A673 (cell line): Measurements from ENCODE around the gene CLEC2D. TPM values are rescaled to one million over a fixed set of nuclear protein-coding genes. Genes with fewer than 3 reads are reported as not detected.

ENCODE experiments used
- BruUV-seq: library from RNA; stranded (reverse); fragments of 400-500 nt; replicated peaks from 2 replicates; lab custom pipeline; 2021; lab: Mats Ljungman, UMichigan
- CTCF ChIA-PET: fragments of 300-600 bp; sonication (Branson Sonifier 250); formaldehyde crosslinking; loops from one replicate; lab custom pipeline; 2022; ENCODE audit warnings: antibody characterized with exemption; lab: Charles Lee
- POLR2A ChIA-PET: fragments of 300-600 bp; sonication (Branson Sonifier 250); formaldehyde crosslinking; loops from one replicate; lab custom pipeline; 2022; ENCODE audit warnings: antibody characterized with exemption; ENCODE audit not compliant: low non-redundant PET; lab: Charles Lee
- DNase-seq: peaks from one replicate; pipeline ENCODE4 v3.0.0-alpha.2; 2015; ENCODE audit warnings: low spot score
- H3K27ac ChIP-seq: fragments of 200-600 bp; sonication (generic); 2 replicates; pipeline ENCODE4 v1.5.1; 2016; ENCODE audit warnings: mixed run types, low read depth, mild to moderate bottlenecking, mixed read lengths, antibody characterized with exemption, low read length; ENCODE audit not compliant: poor library complexity, severe bottlenecking
- H3K27me3 ChIP-seq: fragments of 200-600 bp; sonication (generic); replicated peaks from 2 replicates; pipeline ENCODE4 v1.6.1; 2017; ENCODE audit warnings: mixed run types, low read depth, mild to moderate bottlenecking, mixed read lengths, antibody characterized with exemption, low read length; ENCODE audit not compliant: insufficient read depth, poor library complexity
- H3K36me3 ChIP-seq: fragments of 200-600 bp; sonication (generic); 2 replicates; pipeline ENCODE4 v1.6.1; 2016; ENCODE audit warnings: mixed run types, mild to moderate bottlenecking, mixed read lengths, antibody characterized with exemption, low read length; ENCODE audit not compliant: insufficient read depth, poor library complexity, severe bottlenecking
- H3K4me1 ChIP-seq: fragments of 200-600 bp; sonication (generic); 2 replicates; pipeline ENCODE4 v1.6.1; 2017; ENCODE audit warnings: mixed run types, mild to moderate bottlenecking, mixed read lengths, antibody characterized with exemption, low read length; ENCODE audit not compliant: insufficient read depth, poor library complexity, severe bottlenecking
- H3K4me3 ChIP-seq: fragments of 200-600 bp; sonication (generic); 2 replicates; pipeline ENCODE4 v1.5.1; 2016; ENCODE audit warnings: low read depth, mixed run types, mild to moderate bottlenecking, mixed read lengths, low read length; ENCODE audit not compliant: poor library complexity, severe bottlenecking
- H3K9me3 ChIP-seq: fragments of 200-600 bp; sonication (generic); 2 replicates; pipeline ENCODE4 v1.6.1; 2016; ENCODE audit warnings: mixed run types, low read depth, mild to moderate bottlenecking, mixed read lengths, antibody characterized with exemption, low read length; ENCODE audit not compliant: poor library complexity, severe bottlenecking
- CTCF ChIP-seq: fragments of 300-800, 200-600 bp; sonication (generic); conservative IDR thresholded peaks from 2 replicates; pipeline ENCODE4 v1.5.1; 2017; ENCODE audit warnings: low read depth, mild to moderate bottlenecking, antibody characterized with exemption, low read length, moderate library complexity, mixed read lengths
- EZH2 ChIP-seq: fragments of 200-600 bp; sonication (generic); IDR thresholded peaks from 2 replicates; pipeline ENCODE4 v1.6.1; 2017; ENCODE audit warnings: borderline replicate concordance, low read depth, mild to moderate bottlenecking, mixed read lengths, antibody characterized with exemption, low read length; ENCODE audit not compliant: poor library complexity, severe bottlenecking
- intact Hi-C: fragments of 100-400 bp; cut with micrococcal nuclease; formaldehyde crosslinking; loops from one replicate; pipeline ENCODE4 v1.10.0; 2022; ENCODE audit not compliant: unreplicated experiment
- total RNA-seq: library from RNA; stranded (reverse); gene quantifications from 2 replicates; pipeline ENCODE4 v1.2.3, GENCODE V29; 2021

Gene CLEC2D
- total RNA-seq, 1 experiment from 2014 or later = 1.6 TPM

DNA sequence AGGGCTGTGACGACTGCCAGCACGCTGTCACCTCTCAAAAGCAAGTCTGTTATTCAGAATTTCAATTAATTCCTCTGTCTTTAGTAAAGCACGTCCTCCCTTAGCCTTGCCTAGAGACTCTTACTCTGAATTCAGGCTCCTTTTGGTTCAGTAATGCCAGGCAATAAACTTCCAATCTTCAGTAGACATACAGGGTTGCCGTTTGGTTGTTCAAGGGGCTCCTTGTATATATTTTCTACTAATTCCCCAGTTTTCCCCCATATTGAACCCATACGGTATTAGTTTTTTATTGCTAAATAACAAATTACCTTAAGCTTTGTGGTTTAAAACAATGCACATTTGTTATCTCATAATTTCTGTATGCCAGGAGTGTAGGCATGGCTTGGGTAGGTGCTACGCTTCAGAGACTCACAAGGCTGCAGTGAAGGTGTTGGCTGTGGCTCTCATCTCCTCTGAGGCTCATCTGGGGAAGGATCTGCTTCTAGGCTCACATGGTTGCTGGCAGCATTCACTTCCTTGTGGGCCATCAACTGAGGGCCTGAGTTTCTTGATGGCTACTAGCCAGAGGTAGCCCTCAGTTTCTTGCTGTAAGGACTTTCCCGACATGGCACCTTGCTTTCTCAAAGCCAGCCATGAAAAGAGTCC lies 70.7 kb downstream of the CLEC2D start:
- POLR2A ChIA-PET = no interaction called here
- no peak overlapping the region for H3K27ac ChIP-seq
- H3K36me3 ChIP-seq = no peaks in the 10 kb centered on the region
- H3K27me3 ChIP-seq = no peaks in the 10 kb centered on the region
- no TSS peak for BruUV-seq
- no peaks in the 10 kb centered on the region for H3K4me1 ChIP-seq
- H3K9me3 ChIP-seq = no peaks in the 10 kb centered on the region
- no peak overlapping the region for H3K4me3 ChIP-seq
- DNase-seq = no peak
- TF ChIP-seq CTCF (no peak), EZH2 (no peak)
- intact Hi-C loops = loop anchor here (10.0 kb wide), 1 partner anchor 275 kb away; the partner anchor contains the start of gene CLEC12B
- CTCF ChIA-PET = no interaction called here

DNA sequence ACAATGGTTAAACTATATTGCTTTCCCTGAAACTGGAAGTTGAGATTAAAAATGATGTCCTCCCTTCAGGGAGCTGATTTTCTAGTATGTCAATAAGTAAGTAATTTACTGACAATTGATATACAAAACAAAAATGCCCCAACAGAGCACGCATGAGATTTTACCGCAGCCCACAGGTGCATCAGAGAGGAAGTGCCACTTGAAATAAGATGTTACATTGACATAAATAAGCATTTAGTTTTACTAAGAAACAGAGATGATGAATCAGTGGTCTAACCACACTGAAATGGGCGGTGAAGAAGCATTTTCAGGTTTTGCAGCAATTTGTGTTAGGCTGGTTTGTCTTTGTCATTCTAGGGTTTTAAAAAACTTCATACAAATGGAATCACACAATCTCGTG lies 72.2 kb downstream of the CLEC2D start:
- H3K9me3 ChIP-seq = no peaks in the 10 kb centered on the region
- no peak for DNase-seq
- no TSS peak for BruUV-seq
- no peaks in the 10 kb centered on the region for H3K4me1 ChIP-seq
- ChIA-PET POLR2A (no interaction called here), CTCF (no interaction called here)
- no peak overlapping the region for H3K4me3 ChIP-seq
- TF ChIP-seq EZH2 (no peak), CTCF (no peak)
- intact Hi-C loops = loop anchor here (10.0 kb wide), 1 partner anchor 273 kb away; the partner anchor contains the start of gene CLEC12B
- no peak overlapping the region for H3K27ac ChIP-seq
- H3K36me3 ChIP-seq = no peaks in the 10 kb centered on the region
- no peaks in the 10 kb centered on the region for H3K27me3 ChIP-seq

GRCh38 chr12:9742661-9743060 lies 73.1 kb downstream of the CLEC2D start:
- H3K4me3 ChIP-seq = no peak overlapping the region
- no TSS peak for BruUV-seq
- H3K27me3 ChIP-seq = no peaks in the 10 kb centered on the region
- H3K4me1 ChIP-seq = no peaks in the 10 kb centered on the region
- no peak overlapping the region for H3K27ac ChIP-seq
- no peaks in the 10 kb centered on the region for H3K9me3 ChIP-seq
- no peaks in the 10 kb centered on the region for H3K36me3 ChIP-seq
- DNase-seq = no peak
- CTCF ChIA-PET = interaction anchor here (0.6 to 0.7 kb wide), 2 partner anchors 570 to 1029 kb away, joined by 3 to 4 read pairs; no protein-coding TSS in a partner anchor
- TF ChIP-seq CTCF = no peak
- no peak for TF ChIP-seq EZH2
- intact Hi-C loops = loop anchor here (10.0 kb wide), 1 partner anchor 272 kb away; the partner anchor contains the start of gene CLEC12B
- POLR2A ChIA-PET = interaction anchor here (0.8 kb wide), 1 partner anchor 184 kb away, joined by 7 read pairs; no protein-coding TSS in a partner anchor
